Measurements from ENCODE around the gene ZMIZ1.

- TF ChIP-seq, protein P1, sequence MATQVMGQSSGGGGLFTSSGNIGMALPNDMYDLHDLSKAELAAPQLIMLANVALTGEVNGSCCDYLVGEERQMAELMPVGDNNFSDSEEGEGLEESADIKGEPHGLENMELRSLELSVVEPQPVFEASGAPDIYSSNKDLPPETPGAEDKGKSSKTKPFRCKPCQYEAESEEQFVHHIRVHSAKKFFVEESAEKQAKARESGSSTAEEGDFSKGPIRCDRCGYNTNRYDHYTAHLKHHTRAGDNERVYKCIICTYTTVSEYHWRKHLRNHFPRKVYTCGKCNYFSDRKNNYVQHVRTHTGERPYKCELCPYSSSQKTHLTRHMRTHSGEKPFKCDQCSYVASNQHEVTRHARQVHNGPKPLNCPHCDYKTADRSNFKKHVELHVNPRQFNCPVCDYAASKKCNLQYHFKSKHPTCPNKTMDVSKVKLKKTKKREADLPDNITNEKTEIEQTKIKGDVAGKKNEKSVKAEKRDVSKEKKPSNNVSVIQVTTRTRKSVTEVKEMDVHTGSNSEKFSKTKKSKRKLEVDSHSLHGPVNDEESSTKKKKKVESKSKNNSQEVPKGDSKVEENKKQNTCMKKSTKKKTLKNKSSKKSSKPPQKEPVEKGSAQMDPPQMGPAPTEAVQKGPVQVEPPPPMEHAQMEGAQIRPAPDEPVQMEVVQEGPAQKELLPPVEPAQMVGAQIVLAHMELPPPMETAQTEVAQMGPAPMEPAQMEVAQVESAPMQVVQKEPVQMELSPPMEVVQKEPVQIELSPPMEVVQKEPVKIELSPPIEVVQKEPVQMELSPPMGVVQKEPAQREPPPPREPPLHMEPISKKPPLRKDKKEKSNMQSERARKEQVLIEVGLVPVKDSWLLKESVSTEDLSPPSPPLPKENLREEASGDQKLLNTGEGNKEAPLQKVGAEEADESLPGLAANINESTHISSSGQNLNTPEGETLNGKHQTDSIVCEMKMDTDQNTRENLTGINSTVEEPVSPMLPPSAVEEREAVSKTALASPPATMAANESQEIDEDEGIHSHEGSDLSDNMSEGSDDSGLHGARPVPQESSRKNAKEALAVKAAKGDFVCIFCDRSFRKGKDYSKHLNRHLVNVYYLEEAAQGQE (IDR thresholded peaks at IDR 0.05; ENCODE audit: insufficient read depth in 1 of 2, low read depth in 2 of 2, low read length in 2 of 2): no peak
- TF ChIP-seq POLR2AphosphoS5 (IDR thresholded peaks at IDR 0.05; ENCODE audit: low read depth, low read length) (no peak), FOXP2 (optimal IDR thresholded peaks at IDR 0.05; ENCODE audit: borderline replicate concordance, extremely low read depth, extremely low read length, insufficient read depth) (no peak), TAF1 (IDR thresholded peaks at IDR 0.05; ENCODE audit: borderline replicate concordance, insufficient read depth, low read length) (no peak), SIN3A (IDR thresholded peaks at IDR 0.05; ENCODE audit: borderline replicate concordance, insufficient read depth, low read length) (no peak)
Observed at GRCh38 chr10:79185796-79186374, 117.1 kb downstream of the ZMIZ1 start.
